ENCODE data around the gene PLPP4.

DNA sequence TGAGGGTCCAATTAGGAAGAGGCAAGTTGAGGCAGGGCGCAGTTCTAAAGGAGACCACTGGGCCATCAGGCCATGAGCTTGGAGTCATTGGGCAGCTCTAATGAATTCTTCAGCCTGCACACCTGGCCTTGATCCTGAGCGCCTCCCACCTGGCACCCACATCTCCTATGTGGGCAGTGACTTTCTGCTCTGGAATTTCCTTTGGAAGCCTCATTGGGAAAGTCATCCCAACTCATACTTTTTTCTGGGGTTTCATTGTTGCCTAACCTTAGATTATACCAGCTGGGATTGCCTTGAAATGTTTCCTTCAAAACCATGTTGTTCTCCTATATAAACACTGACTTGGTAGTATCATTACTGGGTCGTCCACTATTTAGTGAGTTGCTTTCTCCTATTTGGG lies 54.1 kb downstream of the PLPP4 start:
- TF ChIP-seq, protein P1, sequence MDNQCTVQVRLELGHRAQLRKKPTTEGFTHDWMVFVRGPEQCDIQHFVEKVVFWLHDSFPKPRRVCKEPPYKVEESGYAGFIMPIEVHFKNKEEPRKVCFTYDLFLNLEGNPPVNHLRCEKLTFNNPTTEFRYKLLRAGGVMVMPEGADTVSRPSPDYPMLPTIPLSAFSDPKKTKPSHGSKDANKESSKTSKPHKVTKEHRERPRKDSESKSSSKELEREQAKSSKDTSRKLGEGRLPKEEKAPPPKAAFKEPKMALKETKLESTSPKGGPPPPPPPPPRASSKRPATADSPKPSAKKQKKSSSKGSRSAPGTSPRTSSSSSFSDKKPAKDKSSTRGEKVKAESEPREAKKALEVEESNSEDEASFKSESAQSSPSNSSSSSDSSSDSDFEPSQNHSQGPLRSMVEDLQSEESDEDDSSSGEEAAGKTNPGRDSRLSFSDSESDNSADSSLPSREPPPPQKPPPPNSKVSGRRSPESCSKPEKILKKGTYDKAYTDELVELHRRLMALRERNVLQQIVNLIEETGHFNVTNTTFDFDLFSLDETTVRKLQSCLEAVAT (IDR thresholded peaks at IDR 0.05), result no peak
- TF ChIP-seq EZH2 (IDR thresholded peaks at IDR 0.05; ENCODE audit: borderline replicate concordance, control insufficient read depth, low read depth, low read length), result no peak
- no peak for TF ChIP-seq ZSCAN29 (IDR thresholded peaks at IDR 0.05)
- TF ChIP-seq CREM (IDR thresholded peaks at IDR 0.05; ENCODE audit: low read depth), result no peak
- no peak for TF ChIP-seq CHD2 (IDR thresholded peaks at IDR 0.05; ENCODE audit: borderline replicate concordance, low read depth, low read length)
- no peak for TF ChIP-seq BHLHE40 (IDR thresholded peaks at IDR 0.05; ENCODE audit: borderline replicate concordance in 1 of 2, low read depth in 2 of 2, low read length in 1 of 2)

All from GM12878 (cell line).